ENCODE results near the gene ADAMTS9.

- TF ChIP-seq CTCF (IDR thresholded peaks at IDR 0.05 in 8 of 11, conservative IDR thresholded peaks at IDR 0.05 in 3 of 11), result no peak
- no peak for TF ChIP-seq POLR2AphosphoS5 (IDR thresholded peaks at IDR 0.05)
- no peak for TF ChIP-seq POLR2A (IDR thresholded peaks at IDR 0.05)
Observed at GRCh38 chr3:64708456-64708855, 20.7 kb upstream of the ADAMTS9 start.
